22Rv1 (cell line): ENCODE data around the gene GPR135.

Experiments used
- ZFX ChIP-seq: fragments of 450-650 bp; IDR thresholded peaks from 2 replicates; pipeline ENCODE4 v1.6.1; 2017; ENCODE audit warnings: antibody characterized with exemption, borderline replicate concordance
- TF ChIP-seq, protein P1 (sequence below): fragments of 450-650 bp; IDR thresholded peaks from 2 replicates; pipeline ENCODE4 v1.5.1; 2017; ENCODE audit warnings: mild to moderate bottlenecking

DNA sequence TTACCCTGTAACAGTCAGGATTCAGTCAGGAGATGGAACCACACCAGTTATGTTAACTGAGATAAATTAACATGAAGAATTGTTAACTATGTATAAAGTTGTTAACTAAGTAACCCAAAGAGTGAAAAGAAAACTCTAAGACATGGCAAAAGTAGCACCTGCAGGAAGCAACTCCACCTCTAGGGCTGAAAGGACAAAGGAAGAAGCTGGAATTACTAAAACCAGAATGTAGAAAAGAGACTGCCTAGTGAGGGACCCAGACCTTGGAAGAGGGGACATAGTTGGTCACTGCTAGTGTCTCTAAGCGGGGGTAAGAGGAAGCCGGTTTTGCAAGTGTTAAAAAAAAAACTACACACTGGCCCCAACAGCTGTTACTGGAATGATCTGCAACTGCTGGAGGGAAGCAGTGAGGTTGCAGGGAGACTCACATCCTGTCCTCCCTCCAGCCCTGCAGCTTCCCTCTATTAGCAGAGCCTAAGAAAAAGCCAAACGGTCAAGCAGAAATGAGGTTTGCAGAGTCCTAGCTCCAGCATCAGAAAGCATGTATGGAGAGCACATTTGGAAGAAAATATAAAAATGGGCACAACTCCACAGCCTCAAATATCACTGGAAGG lies 39.8 kb downstream of the GPR135 start:
- TF ChIP-seq, protein P1, sequence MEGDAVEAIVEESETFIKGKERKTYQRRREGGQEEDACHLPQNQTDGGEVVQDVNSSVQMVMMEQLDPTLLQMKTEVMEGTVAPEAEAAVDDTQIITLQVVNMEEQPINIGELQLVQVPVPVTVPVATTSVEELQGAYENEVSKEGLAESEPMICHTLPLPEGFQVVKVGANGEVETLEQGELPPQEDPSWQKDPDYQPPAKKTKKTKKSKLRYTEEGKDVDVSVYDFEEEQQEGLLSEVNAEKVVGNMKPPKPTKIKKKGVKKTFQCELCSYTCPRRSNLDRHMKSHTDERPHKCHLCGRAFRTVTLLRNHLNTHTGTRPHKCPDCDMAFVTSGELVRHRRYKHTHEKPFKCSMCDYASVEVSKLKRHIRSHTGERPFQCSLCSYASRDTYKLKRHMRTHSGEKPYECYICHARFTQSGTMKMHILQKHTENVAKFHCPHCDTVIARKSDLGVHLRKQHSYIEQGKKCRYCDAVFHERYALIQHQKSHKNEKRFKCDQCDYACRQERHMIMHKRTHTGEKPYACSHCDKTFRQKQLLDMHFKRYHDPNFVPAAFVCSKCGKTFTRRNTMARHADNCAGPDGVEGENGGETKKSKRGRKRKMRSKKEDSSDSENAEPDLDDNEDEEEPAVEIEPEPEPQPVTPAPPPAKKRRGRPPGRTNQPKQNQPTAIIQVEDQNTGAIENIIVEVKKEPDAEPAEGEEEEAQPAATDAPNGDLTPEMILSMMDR: no peak
- TF ChIP-seq ZFX: no peak
